Measurements from ENCODE around the gene ADCY3. TPM values are rescaled to one million over a fixed set of nuclear protein-coding genes. Genes with fewer than 3 reads are reported as not detected.

The ADCY3 gene
- total and polyA plus RNA-seq, 2 experiments from 2014 or later: 9.1 to 47.4 TPM

DNA sequence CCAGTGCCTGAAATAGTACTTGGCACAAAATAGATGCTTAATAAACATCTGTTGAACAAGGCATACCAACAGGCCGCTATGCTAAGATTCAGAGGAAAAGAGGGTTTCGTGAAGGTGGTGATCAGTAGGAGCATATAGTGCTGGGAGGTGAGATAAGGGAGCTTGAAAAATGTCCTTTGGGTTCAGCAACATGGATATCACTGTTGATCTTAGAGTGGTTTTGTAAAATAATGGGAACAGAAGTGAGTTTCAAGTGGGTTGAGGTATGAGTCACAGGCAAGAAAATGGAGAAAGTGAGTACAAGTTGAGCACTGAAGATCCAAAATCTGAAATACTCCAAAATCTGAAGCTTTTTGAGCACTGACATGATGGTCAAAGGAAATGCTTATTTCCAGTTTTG is 122.4 kb downstream of the ADCY3 start:
- H3F3A ChIP-seq (ENCODE audit: insufficient read depth): peaks cover 9% of the 10 kb centered on the region; the same call in 1 of the 2 replicates
- H4K20me1 ChIP-seq (ENCODE audit: insufficient read depth): no peaks in the 10 kb centered on the region
- H3K79me2 ChIP-seq (ENCODE audit: insufficient read depth): peaks cover 79% of the 10 kb centered on the region
- H3K9ac ChIP-seq: no peak overlapping the region
- no peak overlapping the region for H3K27ac ChIP-seq
- no peaks in the 10 kb centered on the region for H3K9me2 ChIP-seq (ENCODE audit: insufficient read depth)
- peaks cover 10% of the 10 kb centered on the region for H3K4me1 ChIP-seq (ENCODE audit: insufficient read depth)
- H3K27me3 ChIP-seq (replicated peaks; ENCODE audit: insufficient read depth): no peaks in the 10 kb centered on the region
- no peak overlapping the region for H2AFZ ChIP-seq
- no peaks in the 10 kb centered on the region for H3K36me3 ChIP-seq (ENCODE audit: low read depth)
- TF ChIP-seq EZH2 (IDR thresholded peaks at IDR 0.05; ENCODE audit: insufficient read depth, poor library complexity, severe bottlenecking) (no peak), EZH2phosphoT487 (IDR thresholded peaks at IDR 0.05; ENCODE audit: insufficient read depth, low read depth) (no peak)
- no peak overlapping the region for H3K4me3 ChIP-seq
- H3K9me3 ChIP-seq (ENCODE audit: low read depth): no peaks in the 10 kb centered on the region
- no peak overlapping the region for H3K4me2 ChIP-seq (ENCODE audit: unreplicated experiment)
- WGBS, 2 experiments (ENCODE audit: low coverage in 1 of 2, low lambda C conversion rate in 2 of 2, missing lambda C conversion rate in 2 of 2): 100% methylated on average over 2 of the region's 2 CpGs
- DNase-seq: no peak
- in situ Hi-C loops (cut with MboI): no loop called here

GRCh38 chr2:24793761-24794435 is 126.1 kb downstream of the ADCY3 start:
- Histone ChIP-seq H3K9me2 (ENCODE audit: insufficient read depth) (no peaks in the 10 kb centered on the region), H3K27ac (peak overlapping the region; percentile 88), H2AFZ (peak overlapping the region; percentile 84), H3K4me1 (ENCODE audit: insufficient read depth) (peaks cover 10% of the 10 kb centered on the region), H3K9ac (peak overlapping the region; percentile 94), H3K4me2 (ENCODE audit: unreplicated experiment) (peak overlapping the region; percentile 82), H3F3A (ENCODE audit: insufficient read depth) (peaks cover 9% of the 10 kb centered on the region), H3K9me3 (ENCODE audit: low read depth) (no peaks in the 10 kb centered on the region), H3K27me3 (replicated peaks; ENCODE audit: insufficient read depth) (no peaks in the 10 kb centered on the region), H4K20me1 (ENCODE audit: insufficient read depth) (no peaks in the 10 kb centered on the region), H3K79me2 (ENCODE audit: insufficient read depth) (peaks cover 54% of the 10 kb centered on the region), H3K4me3 (peak overlapping the region; percentile 83), H3K36me3 (ENCODE audit: low read depth) (no peaks in the 10 kb centered on the region)
- in situ Hi-C loops (cut with MboI): no loop called here
- no peak for TF ChIP-seq EZH2phosphoT487 (IDR thresholded peaks at IDR 0.05; ENCODE audit: insufficient read depth, low read depth)
- no peak for TF ChIP-seq EZH2 (IDR thresholded peaks at IDR 0.05; ENCODE audit: insufficient read depth, poor library complexity, severe bottlenecking)
- WGBS, 2 experiments (ENCODE audit: low coverage in 1 of 2, low lambda C conversion rate in 2 of 2, missing lambda C conversion rate in 2 of 2): 1% methylated on average over 14 of the region's 14 CpGs
- peak; percentile 63 for DNase-seq

- Histone ChIP-seq H3K27ac (peak within 1 kb of the TSS; percentile 88), H3K4me1 (ENCODE audit: insufficient read depth) (peaks cover 10% of the 10 kb centered on the region), H3K9me2 (ENCODE audit: insufficient read depth) (no peaks in the 10 kb centered on the region), H3K27me3 (replicated peaks; ENCODE audit: insufficient read depth) (no peaks in the 10 kb centered on the region), H4K20me1 (ENCODE audit: insufficient read depth) (no peaks in the 10 kb centered on the region), H3K4me2 (ENCODE audit: unreplicated experiment) (peak within 1 kb of the TSS; percentile 93), H3K4me3 (peak within 1 kb of the TSS; percentile 83), H3F3A (ENCODE audit: insufficient read depth) (peaks cover 9% of the 10 kb centered on the region), H3K36me3 (ENCODE audit: low read depth) (no peaks in the 10 kb centered on the region), H3K9ac (peak within 1 kb of the TSS; percentile 94), H3K79me2 (ENCODE audit: insufficient read depth) (peaks cover 46% of the 10 kb centered on the region), H2AFZ (peak within 1 kb of the TSS; percentile 84), H3K9me3 (ENCODE audit: low read depth) (no peaks in the 10 kb centered on the region)
- DNase-seq: peak; percentile 99
- TF ChIP-seq EZH2phosphoT487 (IDR thresholded peaks at IDR 0.05; ENCODE audit: insufficient read depth, low read depth) (no peak), EZH2 (IDR thresholded peaks at IDR 0.05; ENCODE audit: insufficient read depth, poor library complexity, severe bottlenecking) (no peak)
- 0 to 1% methylated on average over 64 to 74 of the region's 74 CpGs for WGBS, 2 experiments (ENCODE audit: low coverage in 1 of 2, low lambda C conversion rate in 2 of 2, missing lambda C conversion rate in 2 of 2)
- in situ Hi-C loops (cut with MboI): no loop called here
Measured at GRCh38 chr2:24792874-24793760, 126.9 kb downstream of the ADCY3 start, which contains the start of the genes CENPO and PTRHD1. TSS of gene CENPO (plus strand) at chr2:24793425. CDS start at chr2:24793920, 495 bp downstream. TSS of gene PTRHD1 (minus strand) at chr2:24793391. CDS start at chr2:24793377, 14 bp downstream.

GRCh38 chr2:24792542-24792873 is 127.5 kb downstream of the ADCY3 start:
- H3F3A ChIP-seq (ENCODE audit: insufficient read depth): peaks cover 9% of the 10 kb centered on the region
- peak overlapping the region; percentile 93 for H3K4me2 ChIP-seq (ENCODE audit: unreplicated experiment)
- no peaks in the 10 kb centered on the region for H3K27me3 ChIP-seq (replicated peaks; ENCODE audit: insufficient read depth)
- peaks cover 10% of the 10 kb centered on the region for H3K4me1 ChIP-seq (ENCODE audit: insufficient read depth)
- peak overlapping the region; percentile 83 for H3K4me3 ChIP-seq
- no peaks in the 10 kb centered on the region for H3K9me2 ChIP-seq (ENCODE audit: insufficient read depth)
- H2AFZ ChIP-seq: peak overlapping the region; percentile 84
- H3K79me2 ChIP-seq (ENCODE audit: insufficient read depth): peaks cover 40% of the 10 kb centered on the region
- H3K9ac ChIP-seq: peak overlapping the region; percentile 94
- no peaks in the 10 kb centered on the region for H3K36me3 ChIP-seq (ENCODE audit: low read depth)
- in situ Hi-C loops (cut with MboI): no loop called here
- H3K9me3 ChIP-seq (ENCODE audit: low read depth): no peaks in the 10 kb centered on the region
- TF ChIP-seq EZH2 (IDR thresholded peaks at IDR 0.05; ENCODE audit: insufficient read depth, poor library complexity, severe bottlenecking) (no peak), EZH2phosphoT487 (IDR thresholded peaks at IDR 0.05; ENCODE audit: insufficient read depth, low read depth) (no peak)
- peak overlapping the region; percentile 88 for H3K27ac ChIP-seq
- no peaks in the 10 kb centered on the region for H4K20me1 ChIP-seq (ENCODE audit: insufficient read depth)
- WGBS, 2 experiments (ENCODE audit: low coverage in 1 of 2, low lambda C conversion rate in 2 of 2, missing lambda C conversion rate in 2 of 2): 6% methylated on average over 6 of the region's 6 CpGs
- DNase-seq: no peak

Data from GM23248 (cell line).